ENCODE measurements around the gene CEP83. TPM values are rescaled to one million over a fixed set of nuclear protein-coding genes. Genes with fewer than 3 reads are reported as not detected.
"Not testable (repeated sequence)": the region's sequence is repeated elsewhere in the genome, so short reads cannot be mapped to it uniquely, and the experiment has no call there.

Gene CEP83
- polyA plus RNA-seq, 1 donor (not counting 4 experiments of a cell fraction or from before 2014, with no cell fraction given), result 9.5 TPM

DNA sequence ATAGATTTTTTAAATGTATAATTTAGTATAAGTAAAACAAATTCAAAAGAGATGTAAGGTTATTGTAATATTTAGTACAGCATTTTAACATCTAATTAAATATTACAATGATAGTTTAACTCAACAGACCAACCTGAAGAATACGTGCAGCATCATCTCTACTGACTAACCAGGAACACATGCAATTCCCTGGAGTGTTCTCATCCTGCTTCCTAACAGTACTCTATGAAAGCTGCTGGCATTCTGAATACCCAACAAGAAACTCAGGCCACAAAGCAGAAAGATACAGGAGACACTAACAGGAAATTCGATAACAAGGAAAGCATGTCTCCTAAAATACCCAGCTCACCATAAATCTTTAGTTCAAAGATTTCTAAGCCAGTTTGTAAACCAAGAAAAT is 58.3 kb downstream of the CEP83 start:
- Histone ChIP-seq H3K4me2 (ENCODE audit: control insufficient read depth, extremely low read depth, insufficient read depth, low read depth, low read length) (no peak overlapping the region), H3K4me3 (ENCODE audit: control insufficient read depth in 2 of 3, extremely low read depth in 1 of 3, insufficient read depth in 2 of 3, low read depth in 1 of 3, low read length in 3 of 3) (no peak overlapping the region), H3K27ac (ENCODE audit: control insufficient read depth, insufficient read depth, low read length) (no peak overlapping the region), H2AFZ (ENCODE audit: control insufficient read depth, low read length) (no peak overlapping the region), H3K9me1 (ENCODE audit: control insufficient read depth, extremely low read depth, insufficient read depth, low read length) (no peaks in the 10 kb centered on the region), H3K4me1 (ENCODE audit: control insufficient read depth, extremely low read depth, insufficient read depth, low read length) (no peaks in the 10 kb centered on the region), H3K36me3 (ENCODE audit: control insufficient read depth in 2 of 2, extremely low read depth in 1 of 2, insufficient read depth in 2 of 2, low read length in 2 of 2) (peaks cover 0 to 6% of the 10 kb centered on the region in 2 experiments), H3K27me3 (ENCODE audit: control insufficient read depth, extremely low read depth, insufficient read depth, low read length) (no peaks in the 10 kb centered on the region), H3K9ac (ENCODE audit: control insufficient read depth, extremely low read depth, insufficient read depth, low read length) (no peak overlapping the region), H4K20me1 (ENCODE audit: control insufficient read depth, extremely low read depth, insufficient read depth, low read length) (no peaks in the 10 kb centered on the region), H3K9me3 (ENCODE audit: control insufficient read depth, low read depth, low read length) (no peaks in the 10 kb centered on the region), H3K79me2 (ENCODE audit: control insufficient read depth, insufficient read depth, low read length) (no peaks in the 10 kb centered on the region)
- dilution Hi-C loops (cut with MboI; ENCODE audit: extremely low pct_ligation_motif_present, low sequenced_read_pairs), result no loop called here
- TF ChIP-seq, protein P1, sequence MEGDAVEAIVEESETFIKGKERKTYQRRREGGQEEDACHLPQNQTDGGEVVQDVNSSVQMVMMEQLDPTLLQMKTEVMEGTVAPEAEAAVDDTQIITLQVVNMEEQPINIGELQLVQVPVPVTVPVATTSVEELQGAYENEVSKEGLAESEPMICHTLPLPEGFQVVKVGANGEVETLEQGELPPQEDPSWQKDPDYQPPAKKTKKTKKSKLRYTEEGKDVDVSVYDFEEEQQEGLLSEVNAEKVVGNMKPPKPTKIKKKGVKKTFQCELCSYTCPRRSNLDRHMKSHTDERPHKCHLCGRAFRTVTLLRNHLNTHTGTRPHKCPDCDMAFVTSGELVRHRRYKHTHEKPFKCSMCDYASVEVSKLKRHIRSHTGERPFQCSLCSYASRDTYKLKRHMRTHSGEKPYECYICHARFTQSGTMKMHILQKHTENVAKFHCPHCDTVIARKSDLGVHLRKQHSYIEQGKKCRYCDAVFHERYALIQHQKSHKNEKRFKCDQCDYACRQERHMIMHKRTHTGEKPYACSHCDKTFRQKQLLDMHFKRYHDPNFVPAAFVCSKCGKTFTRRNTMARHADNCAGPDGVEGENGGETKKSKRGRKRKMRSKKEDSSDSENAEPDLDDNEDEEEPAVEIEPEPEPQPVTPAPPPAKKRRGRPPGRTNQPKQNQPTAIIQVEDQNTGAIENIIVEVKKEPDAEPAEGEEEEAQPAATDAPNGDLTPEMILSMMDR (optimal IDR thresholded peaks at IDR 0.05 in 1 of 3, IDR thresholded peaks at IDR 0.05 in 1 of 3, conservative IDR thresholded peaks at IDR 0.05 in 1 of 3; ENCODE audit: extremely low read depth in 1 of 3, insufficient read depth in 2 of 3, low read length in 3 of 3), result no peak
- FAIRE-seq (no peak), DNase-seq (ENCODE audit: low read depth, low spot score) (no peak)

DNA sequence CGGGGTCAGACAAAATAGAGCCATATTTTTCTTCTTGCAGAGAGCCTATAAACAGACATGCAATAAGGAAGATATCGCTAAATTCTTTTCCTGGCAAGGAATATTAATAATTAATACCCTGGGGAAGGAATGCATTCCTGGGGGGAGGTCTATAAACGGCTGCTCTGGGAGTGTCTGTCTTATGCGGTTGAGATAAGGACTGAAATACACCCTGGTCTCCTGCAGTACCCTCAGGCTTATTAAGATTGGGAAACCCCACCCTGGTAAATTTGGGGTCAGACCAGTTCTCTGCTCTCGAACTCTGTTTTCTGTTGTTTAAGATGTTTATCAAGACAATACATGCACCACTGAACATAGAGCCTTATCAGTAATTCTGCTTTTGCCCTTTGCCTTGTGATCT is 61.0 kb downstream of the CEP83 start:
- H3K79me2 ChIP-seq (ENCODE audit: control insufficient read depth, insufficient read depth, low read length); H3K4me1 ChIP-seq (ENCODE audit: control insufficient read depth, extremely low read depth, insufficient read depth, low read length); H3K36me3 ChIP-seq (ENCODE audit: control insufficient read depth in 2 of 2, extremely low read depth in 1 of 2, insufficient read depth in 2 of 2, low read length in 2 of 2); DNase-seq (ENCODE audit: low read depth, low spot score); H3K4me2 ChIP-seq (ENCODE audit: control insufficient read depth, extremely low read depth, insufficient read depth, low read depth, low read length); H3K27me3 ChIP-seq (ENCODE audit: control insufficient read depth, extremely low read depth, insufficient read depth, low read length); H3K27ac ChIP-seq (ENCODE audit: control insufficient read depth, insufficient read depth, low read length); H4K20me1 ChIP-seq (ENCODE audit: control insufficient read depth, extremely low read depth, insufficient read depth, low read length); H3K9ac ChIP-seq (ENCODE audit: control insufficient read depth, extremely low read depth, insufficient read depth, low read length); H3K4me3 ChIP-seq (ENCODE audit: control insufficient read depth in 2 of 3, extremely low read depth in 1 of 3, insufficient read depth in 2 of 3, low read depth in 1 of 3, low read length in 3 of 3); FAIRE-seq; H3K9me3 ChIP-seq (ENCODE audit: control insufficient read depth, low read depth, low read length); H2AFZ ChIP-seq (ENCODE audit: control insufficient read depth, low read length); dilution Hi-C loops (cut with MboI; ENCODE audit: extremely low pct_ligation_motif_present, low sequenced_read_pairs); H3K9me1 ChIP-seq (ENCODE audit: control insufficient read depth, extremely low read depth, insufficient read depth, low read length): not testable (repeated sequence)

DNA sequence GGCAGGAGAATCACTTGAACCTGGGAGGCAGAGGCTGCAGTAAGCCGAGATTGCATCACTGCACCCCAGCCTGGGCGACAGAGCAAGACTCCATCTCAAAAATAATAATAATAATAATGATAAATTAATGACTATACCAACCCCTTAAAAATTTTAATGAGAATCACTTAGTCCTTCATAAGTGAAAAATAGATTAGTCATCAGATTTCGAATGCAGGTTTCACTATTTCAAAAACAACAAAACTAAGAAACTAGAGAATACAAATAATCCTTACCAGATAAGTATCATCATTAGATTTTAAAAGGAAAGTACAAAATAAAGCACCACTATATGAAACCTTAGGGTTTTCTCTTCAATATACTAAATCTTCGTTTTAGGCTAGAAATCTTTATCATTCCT is 62.3 kb downstream of the CEP83 start:
- Histone ChIP-seq H3K9me1 (ENCODE audit: control insufficient read depth, extremely low read depth, insufficient read depth, low read length) (no peaks in the 10 kb centered on the region), H3K27ac (ENCODE audit: control insufficient read depth, insufficient read depth, low read length) (no peak overlapping the region), H3K4me2 (ENCODE audit: control insufficient read depth, extremely low read depth, insufficient read depth, low read depth, low read length) (no peak overlapping the region), H3K9ac (ENCODE audit: control insufficient read depth, extremely low read depth, insufficient read depth, low read length) (no peak overlapping the region), H3K36me3 (ENCODE audit: control insufficient read depth in 2 of 2, extremely low read depth in 1 of 2, insufficient read depth in 2 of 2, low read length in 2 of 2) (peaks cover 0 to 6% of the 10 kb centered on the region in 2 experiments), H2AFZ (ENCODE audit: control insufficient read depth, low read length) (no peak overlapping the region), H3K27me3 (ENCODE audit: control insufficient read depth, extremely low read depth, insufficient read depth, low read length) (no peaks in the 10 kb centered on the region), H3K79me2 (ENCODE audit: control insufficient read depth, insufficient read depth, low read length) (no peaks in the 10 kb centered on the region), H4K20me1 (ENCODE audit: control insufficient read depth, extremely low read depth, insufficient read depth, low read length) (no peaks in the 10 kb centered on the region), H3K4me1 (ENCODE audit: control insufficient read depth, extremely low read depth, insufficient read depth, low read length) (no peaks in the 10 kb centered on the region), H3K4me3 (ENCODE audit: control insufficient read depth in 2 of 3, extremely low read depth in 1 of 3, insufficient read depth in 2 of 3, low read depth in 1 of 3, low read length in 3 of 3) (no peak overlapping the region), H3K9me3 (ENCODE audit: control insufficient read depth, low read depth, low read length) (no peaks in the 10 kb centered on the region)
- DNase-seq (ENCODE audit: low read depth, low spot score) (no peak), FAIRE-seq (no peak)
- dilution Hi-C loops (cut with MboI; ENCODE audit: extremely low pct_ligation_motif_present, low sequenced_read_pairs), result no loop called here
- TF ChIP-seq EZH2 (IDR thresholded peaks at IDR 0.05; ENCODE audit: low read length), result no peak
- TF ChIP-seq, protein P1 (optimal IDR thresholded peaks at IDR 0.05 in 1 of 3, IDR thresholded peaks at IDR 0.05 in 1 of 3, conservative IDR thresholded peaks at IDR 0.05 in 1 of 3; ENCODE audit: extremely low read depth in 1 of 3, insufficient read depth in 2 of 3, low read length in 3 of 3), result no peak

DNA sequence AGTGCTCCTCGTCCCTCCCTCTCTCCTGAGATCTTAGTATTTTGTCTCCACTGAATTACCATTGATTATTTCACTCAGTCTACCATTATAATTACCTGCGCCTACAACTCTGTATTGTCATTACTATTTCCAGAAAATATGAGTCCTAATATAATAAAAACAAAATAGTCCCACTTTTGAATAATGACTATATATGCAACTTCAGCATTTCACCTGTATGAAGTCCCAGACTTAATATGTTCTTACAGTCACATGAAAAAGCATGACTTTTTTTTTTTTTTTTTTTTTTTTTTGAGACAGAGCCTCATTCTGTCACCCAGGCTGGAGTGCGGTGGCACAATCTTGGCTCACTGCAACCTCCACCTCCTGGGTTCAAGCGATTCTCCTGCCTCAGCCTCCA is 63.7 kb downstream of the CEP83 start:
- dilution Hi-C loops (cut with MboI; ENCODE audit: extremely low pct_ligation_motif_present, low sequenced_read_pairs); DNase-seq (ENCODE audit: low read depth, low spot score); H3K9me3 ChIP-seq (ENCODE audit: control insufficient read depth, low read depth, low read length); H3K36me3 ChIP-seq (ENCODE audit: control insufficient read depth in 2 of 2, extremely low read depth in 1 of 2, insufficient read depth in 2 of 2, low read length in 2 of 2); H3K4me2 ChIP-seq (ENCODE audit: control insufficient read depth, extremely low read depth, insufficient read depth, low read depth, low read length); FAIRE-seq; H2AFZ ChIP-seq (ENCODE audit: control insufficient read depth, low read length); H4K20me1 ChIP-seq (ENCODE audit: control insufficient read depth, extremely low read depth, insufficient read depth, low read length); H3K4me3 ChIP-seq (ENCODE audit: control insufficient read depth in 2 of 3, extremely low read depth in 1 of 3, insufficient read depth in 2 of 3, low read depth in 1 of 3, low read length in 3 of 3); H3K9me1 ChIP-seq (ENCODE audit: control insufficient read depth, extremely low read depth, insufficient read depth, low read length); H3K4me1 ChIP-seq (ENCODE audit: control insufficient read depth, extremely low read depth, insufficient read depth, low read length); H3K27me3 ChIP-seq (ENCODE audit: control insufficient read depth, extremely low read depth, insufficient read depth, low read length); H3K27ac ChIP-seq (ENCODE audit: control insufficient read depth, insufficient read depth, low read length); H3K9ac ChIP-seq (ENCODE audit: control insufficient read depth, extremely low read depth, insufficient read depth, low read length); H3K79me2 ChIP-seq (ENCODE audit: control insufficient read depth, insufficient read depth, low read length): not testable (repeated sequence)
